Neutrophil (primary cell): Measurements from ENCODE around the gene THAP9.

Experiments
- H3K27ac ChIP-seq: fragments of 200-600 bp; sonication (generic); 2 replicates; pipeline ENCODE4 v1.5.1; 2016; ENCODE audit warnings: mild to moderate bottlenecking, moderate library complexity
- H3K27me3 ChIP-seq: fragments of 200-600 bp; sonication (generic); 2 replicates; pipeline ENCODE4 v1.6.0; 2016; ENCODE audit warnings: mild to moderate bottlenecking
- H3K36me3 ChIP-seq: fragments of 200-600 bp; sonication (generic); 2 replicates; pipeline ENCODE4 v1.5.1; 2017
- H3K4me1 ChIP-seq, 2 experiments: fragments of 200-600 bp in 1 of 2; sonication (generic) in 1 of 2; 1 replicate in 1 of 2; 2 replicates in 1 of 2; pipeline versions ENCODE4 v1.5.1 to v1.6.1; 2013 to 2016; ENCODE audit warnings: low read depth in 1 of 2, low read length in 1 of 2, mild to moderate bottlenecking in 1 of 2, moderate library complexity in 1 of 2; ENCODE audit not compliant: control insufficient read depth in 1 of 2, insufficient read depth in 1 of 2
- H3K4me3 ChIP-seq, 2 experiments: fragments of 200-600 bp in 1 of 2; sonication (generic) in 1 of 2; 1 replicate in 1 of 2; 2 replicates in 1 of 2; pipeline ENCODE4 v1.5.1; 2013 to 2016; ENCODE audit warnings: low read depth in 1 of 2, low read length in 1 of 2, mild to moderate bottlenecking in 1 of 2, moderate library complexity in 1 of 2
- H3K9me3 ChIP-seq: fragments of 200-600 bp; sonication (generic); 2 replicates; pipeline ENCODE4 v1.5.1; 2016
- CTCF ChIP-seq: fragments of 200-600 bp; sonication (generic); IDR thresholded peaks from 2 replicates; pipeline ENCODE4 v1.5.1; 2016; ENCODE audit warnings: antibody characterized with exemption

THAP9 gene

GRCh38 chr4:82899374-82900065 lies 1.0 kb upstream of the THAP9 start:
- Histone ChIP-seq H3K9me3 (no peaks in the 10 kb centered on the region), H3K27me3 (no peaks in the 10 kb centered on the region), H3K36me3 (peaks cover 5% of the 10 kb centered on the region), H3K4me3 (peak overlapping the region; percentile 81 to 97), H3K4me1 (peaks cover 31 to 40% of the 10 kb centered on the region in 2 experiments), H3K27ac (peak overlapping the region; percentile 98)
- no peak for TF ChIP-seq CTCF

DNA sequence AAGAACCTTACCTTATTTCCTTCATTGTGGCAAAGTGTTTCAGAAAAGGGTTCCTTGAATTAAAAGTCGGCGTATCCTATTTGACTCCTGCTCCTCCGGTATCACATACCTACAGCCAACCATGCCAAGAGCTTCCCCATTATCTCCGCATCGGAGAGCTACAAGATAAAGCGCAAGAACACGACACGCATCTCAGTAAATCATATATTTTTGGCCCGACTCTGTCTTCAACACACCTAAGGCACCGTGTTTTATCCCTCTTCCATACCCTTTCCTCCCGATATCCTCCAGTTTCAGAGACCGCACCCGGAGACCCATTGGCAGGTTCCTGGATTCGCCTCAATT lies 497 bp upstream of the THAP9 start:
- TF ChIP-seq CTCF = no peak
- Histone ChIP-seq H3K27ac (peak overlapping the region; percentile 98), H3K27me3 (no peaks in the 10 kb centered on the region), H3K4me3 (peak overlapping the region; percentile 81 to 97), H3K4me1 (peaks cover 31 to 40% of the 10 kb centered on the region in 2 experiments), H3K36me3 (peaks cover 3% of the 10 kb centered on the region), H3K9me3 (no peaks in the 10 kb centered on the region)

GRCh38 chr4:82901183-82901718 lies 716 bp downstream of the THAP9 start:
- no peaks in the 10 kb centered on the region for H3K36me3 ChIP-seq
- peaks cover 31 to 40% of the 10 kb centered on the region in 2 experiments for H3K4me1 ChIP-seq
- peak; percentile 4 for TF ChIP-seq CTCF
- H3K4me3 ChIP-seq = peak overlapping the region; percentile 81 to 97
- H3K9me3 ChIP-seq = no peaks in the 10 kb centered on the region
- H3K27me3 ChIP-seq = no peaks in the 10 kb centered on the region
- H3K27ac ChIP-seq = peak overlapping the region; percentile 98

DNA sequence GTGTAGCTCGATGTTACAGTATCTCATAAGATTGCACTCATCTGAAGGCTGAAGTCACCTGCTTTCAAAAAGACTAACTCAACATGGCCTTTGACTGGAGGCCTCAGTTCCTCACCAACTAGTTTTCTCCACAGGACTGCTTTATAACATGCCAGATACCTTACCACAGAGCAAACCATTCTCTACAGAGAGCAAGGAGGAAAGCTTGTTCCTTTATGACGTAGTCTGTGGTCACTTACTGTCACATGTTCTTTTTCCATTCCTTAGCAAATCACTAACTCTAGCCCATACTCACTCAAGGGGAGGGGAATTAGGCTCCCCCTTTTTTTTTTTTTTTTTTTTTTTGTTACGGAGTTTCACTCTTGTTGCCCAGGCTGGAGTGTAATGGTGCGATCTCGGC lies 3.2 kb downstream of the THAP9 start:
- TF ChIP-seq CTCF = no peak
- Histone ChIP-seq H3K4me3 (no peak overlapping the region), H3K36me3 (no peaks in the 10 kb centered on the region), H3K9me3 (no peaks in the 10 kb centered on the region), H3K27ac (no peak overlapping the region), H3K27me3 (no peaks in the 10 kb centered on the region), H3K4me1 (peaks cover 19 to 23% of the 10 kb centered on the region in 2 experiments)

GRCh38 chr4:82905205-82905604 lies 4.7 kb downstream of the THAP9 start:
- TF ChIP-seq CTCF = no peak
- Histone ChIP-seq H3K4me1 (peaks cover 5 to 10% of the 10 kb centered on the region in 2 experiments), H3K27me3 (no peaks in the 10 kb centered on the region), H3K27ac (no peak overlapping the region), H3K9me3 (no peaks in the 10 kb centered on the region), H3K36me3 (no peaks in the 10 kb centered on the region), H3K4me3 (no peak overlapping the region)
